SKM-1 (cell line): ENCODE results near the gene RRP1.

Source experiments
- DNase-seq: peaks from one replicate; lab custom pipeline; 2025; ENCODE audit not compliant: unreplicated experiment; lab: John Stamatoyannopoulos, UW

The RRP1 gene

GRCh38 chr21:43789276-43790009 is at the start of gene RRP1:
Gene RRP1 (plus strand): TSS chr21:43789577. CDS start chr21:43789630, 53 bp downstream.
- peak; percentile 75 for DNase-seq

GRCh38 chr21:43739621-43740435 is 49.5 kb upstream of the RRP1 start:
- no peak for DNase-seq

- DNase-seq: no peak
These were observed 48.8 kb upstream of the RRP1 start for GRCh38 chr21:43740497-43741156.

- no peak for DNase-seq
These were observed 47.8 kb upstream of the RRP1 start for GRCh38 chr21:43741423-43742096.

GRCh38 chr21:43743947-43744346 is 45.4 kb upstream of the RRP1 start:
- no peak for DNase-seq

GRCh38 chr21:43744725-43745124 is 44.7 kb upstream of the RRP1 start:
- DNase-seq: no peak

DNA sequence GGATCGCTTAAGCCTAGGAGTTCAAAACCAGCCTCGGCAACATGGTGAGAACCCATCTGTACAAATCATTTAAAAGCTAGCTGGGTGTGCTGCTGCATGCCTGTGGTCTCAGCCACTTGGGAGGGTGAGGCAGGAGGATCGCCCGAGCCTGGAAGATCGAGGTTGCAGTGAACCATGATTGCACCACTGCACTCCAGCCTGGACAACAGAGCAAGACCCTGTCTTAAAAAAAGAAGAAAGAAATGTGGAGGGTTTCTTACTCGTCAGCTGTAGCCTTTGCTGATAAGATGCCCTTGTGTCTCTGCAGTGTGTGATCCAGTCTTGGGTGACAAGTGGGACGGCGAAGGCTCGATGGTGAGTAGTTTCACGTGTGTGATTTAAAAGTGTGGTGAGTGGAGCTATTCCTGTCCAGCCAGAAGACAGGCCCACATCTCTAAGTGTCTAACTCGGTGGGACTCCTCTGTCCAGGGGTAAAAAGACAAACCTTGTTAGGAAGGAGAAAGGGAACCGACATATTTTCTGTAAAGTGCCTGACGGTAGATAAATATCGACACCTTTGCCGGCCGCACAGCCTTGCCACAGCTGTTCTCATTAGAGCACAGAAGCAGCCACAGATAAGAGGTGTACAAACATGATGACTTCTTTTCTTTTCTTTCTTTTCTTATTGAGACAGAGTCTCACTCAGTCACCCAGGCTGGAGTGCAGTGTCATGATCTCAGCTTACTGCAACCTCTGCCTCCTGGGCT is 43.4 kb upstream of the RRP1 start:
- DNase-seq: no peak

DNA sequence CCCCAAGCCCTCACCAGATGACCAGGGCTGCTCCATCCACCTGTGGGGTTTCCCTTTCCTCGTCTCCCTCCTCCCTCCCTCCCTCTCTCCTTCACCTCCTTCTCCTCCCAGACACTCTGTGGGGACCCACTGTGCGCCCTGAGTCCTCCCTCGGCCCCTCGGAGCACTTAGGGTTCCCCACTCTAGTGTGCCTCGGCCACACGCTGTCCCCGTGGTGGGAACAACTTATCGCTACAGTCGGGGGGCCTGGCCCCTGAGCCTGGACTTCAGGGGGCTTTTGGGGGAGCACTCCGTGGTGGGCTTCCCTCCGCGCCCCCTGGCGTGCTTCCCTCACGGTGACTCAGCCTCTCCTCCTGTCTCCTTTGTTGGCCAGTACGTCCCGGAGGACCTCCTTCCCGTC is 40.8 kb upstream of the RRP1 start:
- no peak for DNase-seq

GRCh38 chr21:43749651-43750262 is 39.6 kb upstream of the RRP1 start:
- no peak for DNase-seq

- DNase-seq: no peak
These were observed 38.9 kb upstream of the RRP1 start for GRCh38 chr21:43750339-43751033.

DNA sequence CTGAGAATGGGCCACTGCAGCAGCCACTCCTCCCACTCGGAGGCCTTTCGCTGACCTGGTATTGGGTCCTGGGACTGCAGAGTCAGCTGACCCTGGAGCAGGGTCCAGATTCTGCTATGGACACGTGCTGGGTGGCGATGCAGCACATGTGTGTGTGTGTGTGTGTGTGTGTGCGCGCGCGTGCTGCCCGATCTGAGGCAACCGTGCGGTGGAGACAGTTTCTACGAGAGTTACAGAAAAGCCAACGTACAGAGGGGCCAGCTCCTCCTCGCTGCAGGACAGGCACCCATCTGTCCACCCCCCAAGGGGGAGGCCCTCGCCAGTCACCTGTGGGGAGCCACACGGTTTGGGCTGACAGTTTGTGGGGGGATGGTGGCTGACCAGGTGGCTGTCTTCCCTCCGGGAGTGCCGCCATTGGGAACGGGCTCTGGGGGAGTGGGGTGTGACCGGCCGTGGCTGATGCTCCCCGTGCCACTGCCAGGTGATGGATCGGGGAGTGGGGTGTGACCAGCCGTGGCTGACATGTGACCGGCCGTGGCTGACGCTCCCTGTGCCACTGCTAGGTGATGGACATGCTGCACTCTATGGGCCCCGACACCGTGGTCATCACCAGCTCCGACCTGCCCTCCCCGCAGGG is 37.3 kb upstream of the RRP1 start:
- no peak for DNase-seq

GRCh38 chr21:43752758-43753438 is 36.5 kb upstream of the RRP1 start:
- DNase-seq: no peak

DNA sequence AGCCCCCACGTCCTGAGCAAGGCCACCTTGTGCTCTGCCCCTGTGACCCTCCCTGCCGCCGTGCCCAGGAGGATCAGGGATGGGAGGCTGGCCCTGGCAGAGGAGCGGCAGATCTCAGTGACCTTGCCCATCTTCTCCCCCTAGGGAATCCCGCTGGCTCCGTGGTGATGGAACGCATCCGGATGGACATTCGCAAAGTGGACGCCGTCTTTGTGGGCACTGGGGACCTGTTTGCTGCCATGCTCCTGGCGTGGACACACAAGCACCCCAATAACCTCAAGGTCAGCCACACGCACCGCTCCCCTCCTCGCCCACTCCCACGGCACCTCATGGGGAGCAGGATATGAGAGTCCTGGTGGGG is 36.0 kb upstream of the RRP1 start:
- DNase-seq: no peak

- DNase-seq: no peak
These were observed 34.2 kb upstream of the RRP1 start for GRCh38 chr21:43754948-43755781.

DNA sequence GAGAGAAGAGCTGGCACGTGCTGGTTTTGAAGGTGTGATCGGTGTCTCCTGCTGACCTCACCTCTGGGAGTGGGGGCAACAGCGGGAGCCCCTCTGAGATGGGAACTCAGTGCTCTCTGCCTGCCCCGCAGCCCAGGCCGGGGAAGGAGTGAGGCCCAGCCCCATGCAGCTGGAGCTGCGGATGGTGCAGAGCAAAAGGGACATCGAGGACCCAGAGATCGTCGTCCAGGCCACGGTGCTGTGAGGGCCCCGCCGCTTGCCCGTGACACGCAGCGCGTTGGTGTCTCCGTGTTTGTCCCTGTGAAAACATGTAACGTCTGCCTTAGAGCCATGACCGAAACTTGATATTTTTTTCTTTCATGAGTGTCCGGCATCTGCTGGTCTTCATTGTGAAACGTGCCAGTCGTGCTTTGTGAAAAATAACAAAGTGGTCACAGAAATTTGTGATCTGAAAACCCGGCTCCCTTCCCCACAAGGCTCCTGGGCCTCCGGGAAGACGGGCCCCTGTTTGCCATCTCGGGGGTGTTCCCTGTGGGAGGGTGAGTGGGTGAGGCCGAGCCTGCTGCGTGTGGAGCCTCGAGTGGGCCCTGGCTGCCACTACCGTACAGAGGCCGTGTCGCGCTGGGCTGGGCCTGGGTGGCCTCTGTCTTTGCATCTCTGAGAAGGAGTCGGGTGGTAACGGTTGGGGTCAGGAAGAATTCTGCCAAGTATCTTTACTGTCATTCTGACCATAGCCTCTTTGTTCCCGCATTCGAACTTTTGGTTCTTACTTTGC is 33.4 kb upstream of the RRP1 start:
- DNase-seq: no peak

GRCh38 chr21:43757601-43758000 is 31.8 kb upstream of the RRP1 start:
- DNase-seq: no peak

DNA sequence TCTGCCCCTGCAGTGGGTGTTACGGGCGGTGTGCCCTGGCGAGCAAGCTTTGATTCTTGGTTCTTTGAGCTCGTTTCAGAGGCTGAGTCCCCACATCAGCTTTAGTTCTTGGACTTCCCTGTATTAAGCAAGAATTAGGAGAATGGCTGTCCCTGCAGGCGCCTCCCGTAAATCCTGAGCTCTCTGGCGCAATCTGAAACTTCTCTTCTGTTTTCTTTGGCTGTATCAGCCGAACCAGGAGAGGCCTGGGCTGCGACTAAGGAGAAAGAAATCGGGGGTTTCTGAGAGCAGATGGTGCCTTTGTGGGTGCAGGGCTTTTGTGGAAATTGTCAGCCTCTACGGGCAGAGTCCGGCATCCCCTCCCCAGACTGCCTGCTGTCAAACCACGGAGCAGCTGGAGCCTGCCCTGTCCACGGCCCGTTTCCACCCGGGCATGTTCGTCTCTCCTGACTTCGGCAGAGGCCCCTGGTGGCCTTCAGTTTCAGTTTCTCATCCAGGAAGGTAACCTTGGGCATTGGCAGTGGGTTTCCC is 31.2 kb upstream of the RRP1 start:
- DNase-seq: no peak
